DND-41 (cell line): ENCODE data around the gene RNF207.

Experiments used
- EZH2 ChIP-seq: IDR thresholded peaks from 3 replicates; pipeline ENCODE4 v1.6.1; 2012; ENCODE audit warnings: borderline replicate concordance, low read depth, mild to moderate bottlenecking, moderate library complexity, low read length, inconsistent platforms; ENCODE audit not compliant: severe bottlenecking
- TF ChIP-seq, protein P1 (sequence below): IDR thresholded peaks from 2 replicates; pipeline ENCODE4 v1.5.1; 2012; ENCODE audit warnings: borderline replicate concordance, low read length, moderate library complexity, mild to moderate bottlenecking; ENCODE audit not compliant: poor library complexity, severe bottlenecking; ENCODE audit errors: extremely low read depth

DNA sequence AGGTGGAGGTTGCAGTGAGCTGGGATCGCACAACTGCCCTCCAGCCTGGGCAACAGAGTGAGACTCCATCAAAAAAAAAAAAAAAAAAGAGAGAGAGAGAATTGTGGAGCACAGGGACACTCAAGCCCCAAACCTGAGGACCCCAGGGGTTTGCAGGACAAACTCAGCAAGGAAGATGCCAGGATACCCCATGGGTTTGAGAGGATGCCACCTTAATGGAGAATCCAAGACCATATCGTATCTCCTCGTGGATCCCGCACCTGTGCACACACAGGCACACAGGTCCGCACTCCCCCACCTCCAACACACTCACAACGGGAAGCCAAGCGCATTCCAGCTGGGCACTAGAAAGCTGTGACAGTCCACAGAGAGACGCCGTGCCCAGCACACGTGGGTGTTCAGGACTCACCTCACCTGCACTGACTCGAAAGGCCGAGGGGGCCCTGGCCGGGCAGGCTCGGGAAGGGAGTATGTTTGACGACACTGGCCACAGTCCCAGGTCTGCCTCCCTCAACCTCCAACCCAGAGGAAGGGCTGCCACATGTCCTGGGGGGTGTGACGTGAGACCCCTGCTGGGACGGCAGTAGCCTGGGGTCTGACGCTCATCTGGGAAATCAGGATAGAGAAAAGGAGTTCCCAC is 36.9 kb upstream of the RNF207 start:
- no peak for TF ChIP-seq EZH2
- TF ChIP-seq, protein P1, sequence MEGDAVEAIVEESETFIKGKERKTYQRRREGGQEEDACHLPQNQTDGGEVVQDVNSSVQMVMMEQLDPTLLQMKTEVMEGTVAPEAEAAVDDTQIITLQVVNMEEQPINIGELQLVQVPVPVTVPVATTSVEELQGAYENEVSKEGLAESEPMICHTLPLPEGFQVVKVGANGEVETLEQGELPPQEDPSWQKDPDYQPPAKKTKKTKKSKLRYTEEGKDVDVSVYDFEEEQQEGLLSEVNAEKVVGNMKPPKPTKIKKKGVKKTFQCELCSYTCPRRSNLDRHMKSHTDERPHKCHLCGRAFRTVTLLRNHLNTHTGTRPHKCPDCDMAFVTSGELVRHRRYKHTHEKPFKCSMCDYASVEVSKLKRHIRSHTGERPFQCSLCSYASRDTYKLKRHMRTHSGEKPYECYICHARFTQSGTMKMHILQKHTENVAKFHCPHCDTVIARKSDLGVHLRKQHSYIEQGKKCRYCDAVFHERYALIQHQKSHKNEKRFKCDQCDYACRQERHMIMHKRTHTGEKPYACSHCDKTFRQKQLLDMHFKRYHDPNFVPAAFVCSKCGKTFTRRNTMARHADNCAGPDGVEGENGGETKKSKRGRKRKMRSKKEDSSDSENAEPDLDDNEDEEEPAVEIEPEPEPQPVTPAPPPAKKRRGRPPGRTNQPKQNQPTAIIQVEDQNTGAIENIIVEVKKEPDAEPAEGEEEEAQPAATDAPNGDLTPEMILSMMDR: no peak
